GM21360 (cell line): ENCODE data around the gene TSC22D4.
A peak's percentile ranks its signal among the peaks of the same experiment; 100 is the strongest.

ENCODE experiments used
- ATAC-seq: cut with Tn5 transposase; IDR thresholded peaks from one replicate; pipeline ENCODE4 v1.9.1; 2021; ENCODE audit warnings: mild to moderate bottlenecking, moderate library complexity; ENCODE audit not compliant: unreplicated experiment

Gene TSC22D4

DNA sequence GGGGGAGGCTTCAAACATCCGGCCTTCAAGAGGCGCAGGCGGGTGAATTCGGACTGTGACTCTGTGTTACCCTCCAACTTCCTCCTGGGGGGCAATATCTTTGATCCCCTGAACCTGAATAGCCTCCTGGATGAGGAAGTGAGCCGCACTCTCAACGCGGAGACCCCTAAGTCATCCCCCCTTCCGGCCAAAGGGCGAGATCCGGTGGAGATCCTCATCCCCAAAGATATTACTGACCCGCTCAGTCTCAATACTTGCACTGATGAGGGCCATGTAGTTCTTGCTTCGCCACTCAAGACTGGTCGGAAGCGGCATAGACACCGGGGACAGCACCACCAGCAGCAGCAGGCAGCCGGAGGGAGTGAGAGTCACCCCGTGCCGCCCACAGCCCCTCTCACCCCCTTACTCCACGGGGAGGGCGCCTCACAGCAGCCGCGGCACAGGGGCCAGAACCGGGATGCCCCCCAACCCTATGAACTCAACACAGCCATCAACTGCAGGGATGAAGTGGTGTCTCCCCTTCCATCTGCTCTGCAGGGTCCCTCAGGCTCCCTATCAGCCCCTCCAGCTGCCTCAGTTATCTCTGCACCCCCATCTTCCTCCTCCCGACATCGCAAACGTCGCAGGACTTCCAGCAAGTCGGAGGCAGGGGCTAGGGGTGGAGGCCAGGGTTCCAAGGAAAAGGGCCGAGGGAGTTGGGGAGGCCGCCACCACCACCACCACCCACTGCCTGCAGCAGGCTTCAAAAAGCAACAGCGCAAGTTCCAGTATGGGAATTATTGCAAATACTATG, 48.3 kb downstream of the TSC22D4 start:
- no peak for ATAC-seq

DNA sequence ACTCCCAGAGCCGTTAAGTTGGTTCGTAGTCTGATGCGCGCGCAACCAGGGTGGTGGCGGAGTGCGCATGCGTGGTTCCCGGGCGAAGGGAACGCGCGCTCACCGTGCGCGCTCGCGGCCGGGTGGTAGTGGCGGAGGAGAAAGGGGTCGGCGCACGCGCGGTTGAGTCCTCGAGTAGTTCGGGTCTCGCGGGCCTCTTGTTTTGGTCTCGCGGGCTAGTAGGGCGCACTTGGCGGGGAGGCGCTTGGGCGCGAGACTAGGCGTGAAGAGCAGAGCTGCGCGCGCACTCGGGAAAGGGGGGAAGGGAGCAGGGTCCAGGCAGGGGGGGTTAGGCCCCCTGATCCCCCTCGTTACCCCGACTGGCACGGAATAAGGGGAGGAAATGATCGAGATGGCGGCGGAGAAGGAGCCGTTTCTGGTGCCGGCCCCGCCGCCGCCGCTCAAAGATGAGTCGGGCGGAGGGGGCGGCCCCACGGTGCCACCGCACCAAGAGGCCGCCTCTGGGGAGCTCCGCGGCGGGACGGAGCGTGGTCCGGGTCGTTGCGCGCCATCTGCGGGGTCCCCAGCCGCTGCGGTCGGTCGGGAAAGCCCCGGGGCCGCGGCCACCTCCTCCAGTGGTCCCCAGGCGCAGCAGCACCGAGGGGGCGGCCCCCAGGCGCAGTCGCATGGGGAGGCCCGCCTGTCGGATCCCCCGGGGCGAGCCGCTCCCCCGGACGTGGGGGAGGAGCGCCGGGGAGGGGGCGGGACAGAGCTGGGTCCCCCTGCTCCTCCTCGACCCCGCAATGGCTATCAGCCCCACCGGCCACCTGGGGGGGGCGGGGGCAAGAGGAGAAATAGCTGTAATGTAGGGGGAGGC, 49.1 kb downstream of the TSC22D4 start, which contains the start of gene MEPCE:
Gene MEPCE (plus strand): TSS at position 195 of the 856 bp plus-strand sequence. CDS start 188 bp downstream, at position 383.
- ATAC-seq = peak; percentile 35

DNA sequence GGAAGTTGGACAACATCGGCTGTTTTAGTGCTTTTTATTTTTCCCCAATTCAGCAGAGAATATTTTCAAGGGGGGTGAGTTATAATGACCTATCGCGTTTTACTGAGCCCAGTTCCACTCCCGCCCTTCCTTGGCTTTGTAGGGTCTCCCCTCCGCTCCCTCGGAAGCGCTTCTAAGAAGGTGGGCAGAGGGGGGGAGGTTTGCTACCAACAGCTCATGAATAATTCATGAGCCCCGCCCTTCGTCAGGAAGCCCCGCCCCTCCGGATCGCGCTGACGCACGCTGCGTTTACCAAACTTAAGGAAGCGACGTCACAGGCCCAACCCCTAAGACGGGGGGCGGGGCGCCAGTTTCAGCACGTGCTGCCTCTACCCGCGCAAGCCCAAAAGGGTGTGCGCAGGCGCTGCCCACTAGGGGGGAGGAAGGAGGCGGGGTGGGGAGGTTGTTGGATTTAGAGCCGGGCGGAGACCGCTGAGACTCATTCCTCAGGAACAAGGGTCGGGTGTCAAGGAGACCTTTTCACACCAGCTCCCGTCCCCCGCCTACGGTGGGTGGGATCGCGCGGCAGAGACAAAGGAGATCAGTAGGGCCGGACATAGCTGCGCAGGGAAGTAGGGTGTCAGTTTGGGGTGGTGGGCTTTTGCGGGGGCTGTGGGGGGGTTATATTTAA, 49.9 kb downstream of the TSC22D4 start:
- peak; percentile 37 for ATAC-seq

DNA sequence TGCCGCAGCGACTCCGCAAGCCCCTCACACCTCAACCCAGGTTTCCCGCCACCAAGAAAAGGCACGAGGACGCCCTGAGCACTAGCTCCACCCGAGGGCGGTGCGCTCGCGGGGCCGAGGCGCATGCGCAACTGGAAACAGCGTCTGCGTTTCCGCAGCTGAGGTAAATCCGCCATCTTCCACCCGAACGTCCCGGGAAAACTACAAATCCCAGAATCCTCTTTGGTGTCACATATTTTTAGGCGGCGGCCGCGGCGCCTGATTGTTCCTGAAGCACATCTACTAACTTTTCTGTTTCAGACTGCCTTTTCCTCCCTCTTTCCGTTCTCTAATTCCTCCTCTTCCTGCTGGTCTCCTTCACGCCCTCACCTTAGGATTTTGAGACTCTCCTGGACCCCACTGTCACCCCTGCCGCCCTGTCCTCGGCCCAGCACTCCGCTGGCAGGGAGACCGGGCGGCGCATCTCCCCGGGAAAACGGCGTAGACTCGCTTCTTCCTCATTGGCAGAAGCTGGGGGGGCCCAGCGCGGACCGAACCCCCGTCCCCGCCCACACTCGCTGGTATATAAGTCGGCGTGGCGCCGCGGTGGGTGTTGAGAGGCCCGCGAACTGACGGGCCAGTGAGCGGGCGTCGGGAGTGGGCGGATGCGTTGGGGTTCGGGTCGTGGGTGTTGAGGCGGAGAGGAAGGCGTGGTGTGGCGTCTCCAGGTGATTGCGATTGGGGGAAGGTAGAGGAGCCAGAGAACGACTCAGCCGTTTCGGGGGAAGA, 50.6 kb downstream of the TSC22D4 start, which contains the start of gene ZCWPW1:
Gene ZCWPW1 (minus strand): TSS at position 505 of the 768 bp plus-strand sequence. CDS start 8,054 bp downstream, outside the sequence.
- ATAC-seq = peak; percentile 33

DNA sequence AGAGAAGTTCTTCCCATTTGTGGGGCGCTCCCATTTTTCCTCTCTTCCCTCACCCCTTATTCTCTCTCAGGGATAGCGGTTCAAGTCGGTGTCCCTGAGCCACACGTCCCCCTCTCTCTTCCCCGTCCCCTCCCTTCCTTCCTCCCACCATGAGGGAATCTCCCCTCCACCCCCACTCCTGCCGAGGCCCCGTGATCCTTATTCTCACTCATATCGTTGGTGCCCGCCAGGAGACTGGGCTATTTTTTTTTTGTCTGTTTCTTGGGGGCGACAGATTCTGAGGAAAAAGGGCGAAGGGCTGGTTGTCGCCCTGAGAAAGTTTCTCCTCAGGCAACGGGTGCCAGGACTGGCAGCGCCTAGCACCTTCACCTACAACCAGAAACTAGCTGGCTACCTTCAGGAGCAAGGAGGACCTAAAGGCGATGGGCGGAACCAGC, 51.2 kb downstream of the TSC22D4 start:
- no peak for ATAC-seq

DNA sequence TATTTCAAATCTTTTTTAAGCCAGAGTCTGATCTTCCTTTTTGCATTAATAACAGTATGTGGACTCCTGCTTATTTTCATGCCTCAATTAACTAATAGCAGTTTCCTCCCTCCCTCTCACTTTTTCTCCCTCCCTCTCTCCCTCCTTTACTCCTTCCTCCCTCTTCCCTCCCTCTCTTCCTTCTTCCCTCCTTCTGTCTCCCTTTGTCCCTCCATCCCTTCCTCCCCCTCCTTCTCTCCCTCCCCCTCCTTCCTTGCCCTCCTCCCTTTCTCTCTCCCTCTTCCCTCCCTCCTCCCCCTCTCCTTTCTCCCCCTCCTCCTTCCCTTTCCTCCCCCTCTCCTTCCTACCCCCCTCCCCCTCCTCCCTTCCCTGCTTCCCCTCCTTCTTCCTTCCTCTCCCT, 52.5 kb downstream of the TSC22D4 start:
- ATAC-seq = no peak

DNA sequence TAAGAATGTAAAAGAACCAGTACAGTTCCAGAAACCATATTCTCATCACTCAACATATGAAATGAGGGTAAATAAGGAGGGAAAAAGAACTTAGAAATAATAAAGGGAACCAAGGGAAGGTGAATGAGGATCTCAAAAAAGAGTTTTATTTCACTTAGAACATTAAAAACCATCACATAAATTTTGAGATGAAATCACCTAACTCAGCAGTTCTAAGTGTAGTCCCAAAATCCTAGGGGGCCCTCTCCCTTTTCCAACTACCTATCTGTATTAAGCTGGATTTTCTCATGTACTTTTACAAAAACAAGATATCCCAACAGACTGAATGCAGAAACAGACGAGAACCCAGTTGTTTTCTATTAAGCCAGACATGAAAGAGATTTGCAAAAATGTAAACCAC, 53.7 kb downstream of the TSC22D4 start:
- ATAC-seq = no peak

DNA sequence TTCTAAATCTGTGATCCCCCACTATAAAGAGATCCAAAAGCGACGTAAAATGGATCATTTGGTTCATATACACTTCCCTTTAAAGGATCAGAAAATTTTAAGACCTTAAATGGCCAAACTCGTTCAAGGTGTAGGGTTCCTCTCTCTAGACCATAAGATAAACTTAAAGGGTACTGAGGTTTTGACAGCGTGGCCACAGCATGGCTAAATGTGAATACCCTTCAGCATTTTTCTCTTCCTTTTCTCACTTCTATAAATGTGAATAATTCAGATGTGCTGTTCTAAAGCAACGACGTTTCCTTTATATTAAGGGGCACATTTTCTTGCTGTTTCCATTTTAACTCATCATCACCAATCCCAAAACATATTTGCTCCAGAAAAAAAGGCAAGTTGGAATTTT, 55.7 kb downstream of the TSC22D4 start:
- ATAC-seq = no peak

DNA sequence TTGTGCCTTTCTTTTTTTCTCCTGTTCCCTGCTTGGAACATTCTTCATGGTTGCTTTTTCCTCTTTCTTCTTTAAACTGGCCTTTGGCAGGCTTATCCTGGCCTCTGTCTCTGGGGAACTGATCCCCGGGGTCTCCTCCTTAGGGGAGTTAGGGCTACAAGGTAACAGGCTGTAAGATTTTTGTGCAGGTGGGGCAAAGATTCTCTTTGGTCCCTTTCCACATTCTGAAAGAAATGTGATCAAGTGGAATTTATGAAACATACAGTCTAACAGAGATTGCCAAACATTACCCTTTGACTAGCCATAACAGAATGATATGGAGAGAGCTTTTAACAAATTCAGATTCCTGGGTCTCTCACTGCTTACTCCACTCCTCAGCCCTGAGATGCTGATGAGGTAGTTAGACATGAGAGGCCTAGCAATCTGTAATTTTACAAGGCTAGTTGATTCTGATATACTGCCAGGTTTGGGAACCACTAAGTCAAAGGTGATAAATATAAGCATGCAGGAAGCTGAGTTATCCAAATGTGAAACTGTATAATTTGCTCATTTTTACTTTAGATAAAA, 59.3 kb downstream of the TSC22D4 start:
- ATAC-seq = no peak

DNA sequence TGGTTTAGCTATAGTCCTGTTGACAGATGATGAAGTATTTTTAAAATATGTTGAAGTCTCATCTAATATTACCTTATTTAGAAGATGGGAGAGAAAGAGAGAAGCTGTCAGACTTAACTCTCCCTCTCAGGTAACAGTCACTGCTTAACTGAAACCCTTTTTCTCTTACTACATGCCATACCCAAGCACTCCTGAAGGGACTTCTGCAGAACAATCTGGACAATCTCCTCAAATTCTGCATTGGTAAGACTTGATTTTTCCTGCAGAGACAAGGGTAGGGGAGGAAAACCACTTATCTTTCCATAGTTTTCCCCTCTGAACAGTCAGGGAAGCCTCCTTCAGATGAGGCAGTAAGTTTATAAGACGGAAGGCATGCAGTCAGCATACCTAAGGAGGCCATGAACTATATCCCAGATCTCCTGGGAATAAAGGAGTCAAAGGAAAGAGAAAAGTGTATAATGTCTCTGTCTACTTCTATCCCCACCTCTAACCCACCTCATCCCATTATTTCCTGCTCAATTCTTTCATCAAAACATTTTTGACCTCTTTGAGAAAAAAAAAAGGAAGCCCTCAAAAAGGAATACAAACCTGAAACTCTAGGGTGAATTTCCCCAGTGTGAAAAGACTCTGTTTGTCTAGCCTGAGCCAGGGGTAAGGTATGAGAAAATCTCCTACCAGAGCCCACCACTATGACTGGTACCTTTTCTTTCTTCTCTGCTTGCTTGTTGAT, 59.9 kb downstream of the TSC22D4 start:
- ATAC-seq = no peak
